ENCODE results near the gene RPS26.

DNA sequence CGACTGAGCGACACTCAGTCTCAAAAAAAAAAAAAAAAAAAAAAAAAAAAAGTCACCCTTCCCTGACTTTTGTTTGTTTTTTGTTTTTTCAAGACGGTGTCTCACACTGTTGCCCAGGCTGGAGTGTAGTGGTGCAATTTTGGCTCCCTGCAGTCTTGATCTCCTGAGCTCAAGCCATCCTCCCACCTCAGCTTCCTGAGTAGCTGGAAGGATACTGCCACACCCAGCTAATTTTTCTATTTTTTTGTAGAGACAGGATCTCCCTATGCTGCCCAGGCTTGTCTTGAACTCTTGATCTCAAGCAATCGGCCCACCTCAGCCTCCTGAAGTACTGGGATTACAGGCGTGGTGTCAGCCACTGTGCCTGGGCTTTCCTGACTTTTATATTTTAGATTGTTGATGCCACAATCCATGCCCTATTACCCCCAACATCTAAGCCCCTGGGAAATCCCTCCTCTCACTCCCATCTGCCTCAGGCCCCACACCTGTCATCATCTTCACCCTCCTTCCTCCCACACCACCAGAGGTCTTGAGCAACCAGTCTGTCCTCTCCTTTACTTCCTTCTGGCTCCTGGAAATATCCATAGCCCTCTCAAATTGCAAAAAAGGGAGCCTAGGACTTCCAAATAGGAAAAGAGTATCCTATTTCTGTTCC lies 13.1 kb upstream of the RPS26 start:
- TF ChIP-seq, protein P1, sequence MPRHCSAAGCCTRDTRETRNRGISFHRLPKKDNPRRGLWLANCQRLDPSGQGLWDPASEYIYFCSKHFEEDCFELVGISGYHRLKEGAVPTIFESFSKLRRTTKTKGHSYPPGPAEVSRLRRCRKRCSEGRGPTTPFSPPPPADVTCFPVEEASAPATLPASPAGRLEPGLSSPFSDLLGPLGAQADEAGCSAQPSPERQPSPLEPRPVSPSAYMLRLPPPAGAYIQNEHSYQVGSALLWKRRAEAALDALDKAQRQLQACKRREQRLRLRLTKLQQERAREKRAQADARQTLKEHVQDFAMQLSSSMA (CRISPR knock-in tag; IDR thresholded peaks at IDR 0.05) = no peak
- TF ChIP-seq ZNF263 (CRISPR knock-in tag; IDR thresholded peaks at IDR 0.05) (no peak), TOE1 (CRISPR knock-in tag; IDR thresholded peaks at IDR 0.05) (no peak), KAT8 (CRISPR knock-in tag; IDR thresholded peaks at IDR 0.05) (no peak), ZNF274 (CRISPR knock-in tag; IDR thresholded peaks at IDR 0.05) (no peak), JUNB (CRISPR knock-in tag; IDR thresholded peaks at IDR 0.05; ENCODE audit: borderline replicate concordance) (no peak), ZNF766 (CRISPR knock-in tag; IDR thresholded peaks at IDR 0.05; ENCODE audit: borderline replicate concordance) (no peak), SAFB2 (CRISPR knock-in tag; IDR thresholded peaks at IDR 0.05; ENCODE audit: borderline replicate concordance, low read depth) (no peak), ZNF441 (CRISPR knock-in tag; IDR thresholded peaks at IDR 0.05; ENCODE audit: borderline replicate concordance) (no peak), ZNF232 (CRISPR knock-in tag; IDR thresholded peaks at IDR 0.05; ENCODE audit: borderline replicate concordance) (no peak)
- TF ChIP-seq, protein P2, sequence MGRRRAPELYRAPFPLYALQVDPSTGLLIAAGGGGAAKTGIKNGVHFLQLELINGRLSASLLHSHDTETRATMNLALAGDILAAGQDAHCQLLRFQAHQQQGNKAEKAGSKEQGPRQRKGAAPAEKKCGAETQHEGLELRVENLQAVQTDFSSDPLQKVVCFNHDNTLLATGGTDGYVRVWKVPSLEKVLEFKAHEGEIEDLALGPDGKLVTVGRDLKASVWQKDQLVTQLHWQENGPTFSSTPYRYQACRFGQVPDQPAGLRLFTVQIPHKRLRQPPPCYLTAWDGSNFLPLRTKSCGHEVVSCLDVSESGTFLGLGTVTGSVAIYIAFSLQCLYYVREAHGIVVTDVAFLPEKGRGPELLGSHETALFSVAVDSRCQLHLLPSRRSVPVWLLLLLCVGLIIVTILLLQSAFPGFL (CRISPR knock-in tag; IDR thresholded peaks at IDR 0.05) = no peak
- TF ChIP-seq, protein P3, sequence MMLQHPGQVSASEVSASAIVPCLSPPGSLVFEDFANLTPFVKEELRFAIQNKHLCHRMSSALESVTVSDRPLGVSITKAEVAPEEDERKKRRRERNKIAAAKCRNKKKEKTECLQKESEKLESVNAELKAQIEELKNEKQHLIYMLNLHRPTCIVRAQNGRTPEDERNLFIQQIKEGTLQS (CRISPR knock-in tag; IDR thresholded peaks at IDR 0.05) = no peak
